ENCODE measurements around the gene PACSIN2.

PACSIN2 gene

GRCh38 chr22:42932857-42933484, 82.0 kb downstream of the PACSIN2 start:
- DNase-seq = no peak
- Histone ChIP-seq H3K36me3 (no peaks in the 10 kb centered on the region), H3K4me3 (ENCODE audit: low read depth, low read length) (no peak overlapping the region), H3K27ac (no peak overlapping the region), H3K27me3 (ENCODE audit: insufficient read depth, low read depth, severe bottlenecking) (no peaks in the 10 kb centered on the region), H3K9me3 (ENCODE audit: severe bottlenecking) (no peaks in the 10 kb centered on the region)
- TF ChIP-seq CTCF (IDR thresholded peaks at IDR 0.05; ENCODE audit: low read depth, low read length) = no peak

GRCh38 chr22:42932197-42932519, 82.8 kb downstream of the PACSIN2 start:
- H3K9me3 ChIP-seq (ENCODE audit: severe bottlenecking) = no peaks in the 10 kb centered on the region
- no peaks in the 10 kb centered on the region for H3K36me3 ChIP-seq
- H3K27me3 ChIP-seq (ENCODE audit: insufficient read depth, low read depth, severe bottlenecking) = no peaks in the 10 kb centered on the region
- no peak for TF ChIP-seq CTCF (IDR thresholded peaks at IDR 0.05; ENCODE audit: low read depth, low read length)
- no peak overlapping the region for H3K4me3 ChIP-seq (ENCODE audit: low read depth, low read length)
- no peak for DNase-seq
- H3K27ac ChIP-seq = no peak overlapping the region

- TF ChIP-seq CTCF (IDR thresholded peaks at IDR 0.05; ENCODE audit: low read depth, low read length) = no peak
- no peak for DNase-seq
- no peak overlapping the region for H3K4me3 ChIP-seq (ENCODE audit: low read depth, low read length)
- H3K9me3 ChIP-seq (ENCODE audit: severe bottlenecking) = no peaks in the 10 kb centered on the region
- no peaks in the 10 kb centered on the region for H3K27me3 ChIP-seq (ENCODE audit: insufficient read depth, low read depth, severe bottlenecking)
- no peaks in the 10 kb centered on the region for H3K36me3 ChIP-seq
- no peak overlapping the region for H3K27ac ChIP-seq
Observed at GRCh38 chr22:42931421-42932196, 83.3 kb downstream of the PACSIN2 start.

GRCh38 chr22:42930810-42931420, 84.0 kb downstream of the PACSIN2 start:
- Histone ChIP-seq H3K27ac (no peak overlapping the region), H3K36me3 (no peaks in the 10 kb centered on the region), H3K9me3 (ENCODE audit: severe bottlenecking) (no peaks in the 10 kb centered on the region), H3K4me3 (ENCODE audit: low read depth, low read length) (no peak overlapping the region), H3K27me3 (ENCODE audit: insufficient read depth, low read depth, severe bottlenecking) (no peaks in the 10 kb centered on the region)
- no peak for TF ChIP-seq CTCF (IDR thresholded peaks at IDR 0.05; ENCODE audit: low read depth, low read length)
- DNase-seq = no peak

GRCh38 chr22:42929838-42930155, 85.2 kb downstream of the PACSIN2 start:
- H3K9me3 ChIP-seq (ENCODE audit: severe bottlenecking) = no peaks in the 10 kb centered on the region
- no peaks in the 10 kb centered on the region for H3K27me3 ChIP-seq (ENCODE audit: insufficient read depth, low read depth, severe bottlenecking)
- TF ChIP-seq CTCF (IDR thresholded peaks at IDR 0.05; ENCODE audit: low read depth, low read length) = no peak
- no peak overlapping the region for H3K27ac ChIP-seq
- no peaks in the 10 kb centered on the region for H3K36me3 ChIP-seq
- DNase-seq = no peak
- H3K4me3 ChIP-seq (ENCODE audit: low read depth, low read length) = no peak overlapping the region
